AG09309 (cell line): ENCODE results near the gene GALNT9.
A peak's percentile ranks its signal among the peaks of the same experiment; 100 is the strongest.

Experiments used
- DNase-seq: peaks from one replicate; pipeline ENCODE4 v3.0.0-alpha.2; 2010; ENCODE audit warnings: low read depth
- H3K4me3 ChIP-seq: 2 replicates; pipeline ENCODE4 v1.5.1; 2011; ENCODE audit warnings: mild to moderate bottlenecking, low read depth, low read length, moderate library complexity; ENCODE audit not compliant: control insufficient read depth
- CTCF ChIP-seq: IDR thresholded peaks from 2 replicates; pipeline ENCODE4 v1.5.1; 2011; ENCODE audit warnings: mild to moderate bottlenecking, low read depth, low read length, inconsistent platforms; ENCODE audit not compliant: insufficient read depth, control insufficient read depth; ENCODE audit errors: missing control alignments

Gene GALNT9

DNA sequence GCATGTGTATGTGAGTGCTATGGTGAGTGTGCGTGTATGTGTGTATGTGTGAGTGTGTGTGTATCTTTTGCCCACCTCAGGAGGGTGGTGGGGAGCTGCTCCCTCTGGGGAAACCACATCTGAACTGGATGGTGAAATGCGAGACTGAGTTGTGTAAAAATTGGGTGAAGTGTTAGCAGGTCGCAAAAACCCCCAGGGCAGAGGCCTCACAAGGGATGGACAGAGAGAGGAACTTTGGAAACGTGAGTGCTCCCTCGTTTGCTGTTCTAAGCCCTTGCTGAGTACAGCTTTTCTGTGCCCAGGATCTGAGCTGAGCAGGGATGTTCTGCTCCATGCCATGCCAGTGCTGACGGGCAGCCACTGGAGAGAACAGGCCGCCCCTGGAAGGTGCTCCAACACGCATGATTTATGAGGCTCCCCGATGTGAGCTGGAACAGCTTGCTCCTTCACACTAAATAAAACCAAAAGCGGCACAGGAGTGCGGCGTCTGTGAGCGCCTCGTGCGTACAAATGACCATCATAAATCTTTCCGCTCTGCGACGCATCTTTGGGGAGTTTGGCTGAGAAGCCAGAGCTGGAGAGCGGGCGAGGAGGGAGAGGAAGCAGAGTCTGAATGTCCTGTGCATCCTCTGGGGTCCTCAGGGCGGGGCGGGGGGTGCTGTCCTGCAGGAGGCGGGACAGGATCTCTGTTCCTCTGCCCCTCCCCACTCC is 14.1 kb upstream of the GALNT9 start:
- H3K4me3 ChIP-seq, result no peak overlapping the region
- DNase-seq, result no peak
- TF ChIP-seq CTCF, result no peak

DNA sequence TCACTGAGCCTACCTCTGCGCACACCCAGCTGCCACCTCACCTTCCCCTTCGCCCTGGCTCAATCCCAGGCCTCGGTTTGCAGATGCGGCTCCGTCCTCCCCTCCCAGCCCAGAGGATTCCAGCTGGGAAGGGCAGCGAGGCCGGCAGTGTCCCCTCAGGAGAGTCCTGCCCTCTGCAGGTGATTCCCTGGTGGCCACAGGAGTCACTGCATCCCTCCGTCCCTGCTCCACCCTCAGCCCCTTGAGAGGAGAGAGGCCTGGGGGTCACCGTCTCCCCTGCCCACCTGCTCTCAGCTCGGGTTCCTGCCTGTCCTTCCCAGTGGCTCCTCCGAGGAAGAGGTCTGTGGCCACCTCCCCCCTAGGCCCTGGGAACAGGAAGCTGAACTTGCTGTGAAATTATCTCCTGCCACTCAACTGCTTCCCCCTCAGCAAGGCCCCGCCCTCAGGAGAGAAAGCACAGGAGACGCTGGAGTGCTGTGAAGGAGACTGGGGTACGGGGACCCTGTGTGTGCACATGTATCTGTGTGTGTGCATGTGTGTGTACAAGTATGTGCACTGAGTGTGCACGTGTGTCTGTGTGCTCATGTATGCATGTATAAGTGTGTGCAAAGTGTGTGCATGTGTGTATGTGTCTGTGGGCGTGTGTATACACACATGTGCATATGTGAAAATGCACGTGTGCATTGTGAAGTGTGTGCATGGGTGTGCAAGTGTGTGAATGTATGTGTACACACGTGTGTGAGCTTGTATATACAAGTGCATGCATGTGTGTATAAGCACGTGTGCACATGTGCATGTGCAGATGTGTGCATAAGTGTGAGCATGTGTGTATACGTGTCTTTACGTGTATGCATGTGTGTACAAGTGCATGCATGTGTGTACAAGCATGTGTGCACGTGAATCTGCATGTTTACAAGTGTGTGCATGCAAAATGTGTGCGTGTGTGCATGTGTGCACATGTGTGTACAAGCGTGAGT is 13.2 kb upstream of the GALNT9 start:
- DNase-seq, result no peak
- H3K4me3 ChIP-seq, result no peak overlapping the region
- peak; percentile 19 for TF ChIP-seq CTCF

GRCh38 chr12:132341318-132342050 is 12.1 kb upstream of the GALNT9 start:
- no peak for TF ChIP-seq CTCF
- no peak for DNase-seq
- no peak overlapping the region for H3K4me3 ChIP-seq

GRCh38 chr12:132340266-132341035 is 11.1 kb upstream of the GALNT9 start:
- TF ChIP-seq CTCF, result no peak
- H3K4me3 ChIP-seq, result no peak overlapping the region
- no peak for DNase-seq

GRCh38 chr12:132339856-132340255 is 10.5 kb upstream of the GALNT9 start:
- TF ChIP-seq CTCF, result no peak
- DNase-seq, result no peak
- H3K4me3 ChIP-seq, result no peak overlapping the region

DNA sequence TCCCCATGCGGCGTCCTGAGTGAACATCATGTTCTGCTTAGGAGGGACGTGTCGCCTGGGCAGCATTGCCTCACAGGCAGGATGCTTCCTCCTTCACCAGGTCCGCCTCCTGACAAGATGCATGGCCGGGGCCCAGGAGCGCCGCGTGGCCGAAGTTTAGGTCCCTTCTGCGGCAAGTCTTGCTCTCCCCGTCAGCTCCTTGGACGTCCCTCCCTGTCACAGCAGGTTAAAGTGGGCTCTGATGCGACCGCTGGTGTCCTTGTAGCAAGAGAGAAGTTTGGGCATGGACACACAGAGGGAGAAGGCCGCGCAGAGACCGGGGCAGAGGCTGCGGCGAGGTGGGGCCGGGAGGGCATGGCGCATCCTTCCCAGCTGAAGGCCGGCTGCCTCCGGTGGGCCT is 9.4 kb upstream of the GALNT9 start:
- DNase-seq, result no peak
- TF ChIP-seq CTCF, result no peak
- no peak overlapping the region for H3K4me3 ChIP-seq
